WI38 (cell line): Measurements from ENCODE around the gene STRN3.
"Not testable (repeated sequence)": the region's sequence is repeated elsewhere in the genome, so short reads cannot be mapped to it uniquely, and the experiment has no call there.

Source experiments
- H3K4me3 ChIP-seq: 2 replicates; pipeline ENCODE4 v1.5.1; 2011; ENCODE audit warnings: low read depth, mild to moderate bottlenecking, control low read depth, low read length
- CTCF ChIP-seq: IDR thresholded peaks from 2 replicates; pipeline ENCODE4 v1.5.1; 2012; ENCODE audit warnings: low read depth, mild to moderate bottlenecking, control low read depth, low read length

Gene STRN3

GRCh38 chr14:31026077-31026449, at the start of gene STRN3:
Gene STRN3, minus strand, starts transcription at chr14:31026379. Its CDS starts 194 bp downstream, at chr14:31026185.
- no peak for TF ChIP-seq CTCF
- peak within 1 kb of the TSS; percentile 94 for H3K4me3 ChIP-seq

- no peak overlapping the region for H3K4me3 ChIP-seq
- TF ChIP-seq CTCF, result no peak
Measured at GRCh38 chr14:31075144-31075543, 49.0 kb upstream of the STRN3 start.

GRCh38 chr14:31071151-31071550, 45.0 kb upstream of the STRN3 start:
- no peak for TF ChIP-seq CTCF
- no peak overlapping the region for H3K4me3 ChIP-seq

- TF ChIP-seq CTCF, result no peak
- no peak overlapping the region for H3K4me3 ChIP-seq
Measured at GRCh38 chr14:31070431-31070830, 44.3 kb upstream of the STRN3 start.

- TF ChIP-seq CTCF, result no peak
- no peak overlapping the region for H3K4me3 ChIP-seq
Measured at GRCh38 chr14:31069343-31069742, 43.2 kb upstream of the STRN3 start.

GRCh38 chr14:31068235-31068634, 42.1 kb upstream of the STRN3 start:
- no peak for TF ChIP-seq CTCF
- no peak overlapping the region for H3K4me3 ChIP-seq

- H3K4me3 ChIP-seq, result not testable (repeated sequence)
Measured at GRCh38 chr14:31062908-31063307, 36.7 kb upstream of the STRN3 start.

GRCh38 chr14:31060253-31060875, 34.2 kb upstream of the STRN3 start:
- H3K4me3 ChIP-seq, result no peak overlapping the region
- TF ChIP-seq CTCF, result no peak
